DND-41 (cell line): Measurements from ENCODE around the gene PRM3.
A peak's percentile ranks its signal among the peaks of the same experiment; 100 is the strongest.

Experiments used
- ATAC-seq: fragments of 200-7000 bp; cut with Tn5 transposase; 3 replicates; pipeline ENCODE4 v1.9.1; 2021; ENCODE audit warnings: low read depth; ENCODE audit not compliant: insufficient read depth
- DNase-seq: peaks from one replicate; pipeline ENCODE4 v3.0.0-alpha.2; 2020
- H2AFZ ChIP-seq: 2 replicates; pipeline ENCODE4 v1.6.0; 2012; ENCODE audit warnings: low read depth, low read length
- H3K27ac ChIP-seq: 2 replicates; pipeline ENCODE4 v1.5.1; 2012; ENCODE audit warnings: low read length, inconsistent platforms
- H3K27me3 ChIP-seq: fragments of 200-600 bp; sonication (generic); 2 replicates; pipeline ENCODE4 v1.6.0; 2012; ENCODE audit warnings: low read length, mild to moderate bottlenecking, inconsistent platforms; ENCODE audit not compliant: insufficient read depth, poor library complexity
- H3K36me3 ChIP-seq: 2 replicates; pipeline ENCODE4 v1.5.1; 2012; ENCODE audit warnings: low read length, inconsistent platforms; ENCODE audit not compliant: insufficient read depth
- H3K4me1 ChIP-seq: 2 replicates; pipeline ENCODE4 v1.5.1; 2012; ENCODE audit warnings: mild to moderate bottlenecking, low read length; ENCODE audit not compliant: insufficient read depth
- H3K4me2 ChIP-seq: 2 replicates; pipeline ENCODE4 v1.6.0; 2012; ENCODE audit warnings: mild to moderate bottlenecking, moderate library complexity, low read length, inconsistent platforms; ENCODE audit not compliant: insufficient read depth
- H3K4me3 ChIP-seq, 2 experiments: fragments of 200-600 bp in 1 of 2; shearing (Covaris generic) in 1 of 2; 2 replicates each; pipeline ENCODE4 v1.5.1; 2012 to 2016; ENCODE audit warnings: inconsistent platforms in 2 of 2, low read length in 2 of 2, mild to moderate bottlenecking in 2 of 2, low read depth in 1 of 2, moderate library complexity in 1 of 2
- H3K79me2 ChIP-seq: 2 replicates; pipeline ENCODE4 v1.6.0; 2012; ENCODE audit warnings: low read length, inconsistent platforms; ENCODE audit not compliant: insufficient read depth
- H3K9ac ChIP-seq: 2 replicates; pipeline ENCODE4 v1.6.0; 2012; ENCODE audit warnings: low read depth, mild to moderate bottlenecking, inconsistent platforms, low read length, moderate library complexity
- H3K9me3 ChIP-seq: 2 replicates; pipeline ENCODE4 v1.5.1; 2012; ENCODE audit warnings: low read length, moderate library complexity, mild to moderate bottlenecking, inconsistent platforms; ENCODE audit not compliant: insufficient read depth, severe bottlenecking
- H4K20me1 ChIP-seq: 2 replicates; pipeline ENCODE4 v1.6.0; 2012; ENCODE audit warnings: low read length; ENCODE audit not compliant: insufficient read depth
- CTCF ChIP-seq: IDR thresholded peaks from 2 replicates; pipeline ENCODE4 v1.5.1; 2012; ENCODE audit warnings: borderline replicate concordance, low read length, moderate library complexity, mild to moderate bottlenecking; ENCODE audit not compliant: poor library complexity, severe bottlenecking; ENCODE audit errors: extremely low read depth
- EZH2 ChIP-seq: IDR thresholded peaks from 3 replicates; pipeline ENCODE4 v1.6.1; 2012; ENCODE audit warnings: borderline replicate concordance, low read depth, mild to moderate bottlenecking, moderate library complexity, low read length, inconsistent platforms; ENCODE audit not compliant: severe bottlenecking

PRM3 gene

GRCh38 chr16:11313493-11314308 is 40.3 kb upstream of the PRM3 start:
- H3K4me1 ChIP-seq = peaks cover 40% of the 10 kb centered on the region
- H2AFZ ChIP-seq = no peak overlapping the region
- H3K27ac ChIP-seq = no peak overlapping the region
- no peaks in the 10 kb centered on the region for H3K27me3 ChIP-seq
- no peaks in the 10 kb centered on the region for H3K79me2 ChIP-seq
- TF ChIP-seq CTCF = no peak
- TF ChIP-seq EZH2 = no peak
- H3K4me2 ChIP-seq = no peak overlapping the region
- no peak overlapping the region for H3K9ac ChIP-seq
- ATAC-seq = no peak
- no peak overlapping the region for H3K4me3 ChIP-seq
- H4K20me1 ChIP-seq = 0 out of 2 replicates have a peak, but pooled peaks cover 2% of the 10 kb centered on the region
- no peaks in the 10 kb centered on the region for H3K9me3 ChIP-seq
- no peak for DNase-seq
- H3K36me3 ChIP-seq = no peaks in the 10 kb centered on the region

DNA sequence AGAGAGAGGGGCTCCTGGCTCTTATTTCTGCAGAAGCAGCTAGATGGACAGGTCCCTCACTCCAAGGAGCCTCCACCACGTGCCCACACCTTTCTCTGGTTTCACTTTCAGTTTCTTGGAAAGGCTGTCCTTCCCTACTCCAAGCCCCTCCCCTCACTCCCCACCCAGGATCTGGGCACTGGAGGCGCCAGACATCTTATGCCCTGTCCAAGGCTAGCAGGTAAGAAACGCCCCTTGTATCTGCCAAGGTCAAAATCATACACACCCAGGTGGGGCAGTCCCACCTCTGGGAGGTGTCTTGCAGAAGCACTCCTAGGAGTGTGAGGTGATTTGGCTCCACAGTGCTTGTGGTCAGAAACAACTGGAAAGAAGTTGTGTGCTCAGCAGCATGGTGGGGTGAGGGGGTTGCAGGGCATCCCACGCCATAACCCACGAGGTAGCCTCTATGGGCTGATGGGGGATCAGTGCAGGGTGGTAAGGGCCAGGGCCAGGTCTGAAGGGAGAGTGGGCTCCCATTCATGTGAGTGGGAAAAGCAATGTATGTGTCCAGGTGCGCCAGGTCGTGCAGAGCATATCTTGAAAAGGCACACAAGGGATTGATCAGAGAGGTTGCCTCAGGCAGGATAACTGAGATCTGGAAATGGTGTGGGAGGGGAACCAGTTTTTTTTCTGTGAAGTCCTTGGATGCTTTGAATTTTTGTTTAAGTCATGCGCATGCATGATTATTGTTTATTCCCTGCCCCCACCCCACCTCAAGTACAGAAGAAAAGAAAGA is 39.5 kb upstream of the PRM3 start:
- peak overlapping the region; percentile 52 for H3K4me2 ChIP-seq
- H3K36me3 ChIP-seq = no peaks in the 10 kb centered on the region
- peak overlapping the region; percentile 66 for H3K27ac ChIP-seq
- H3K79me2 ChIP-seq = no peaks in the 10 kb centered on the region
- H3K9me3 ChIP-seq = no peaks in the 10 kb centered on the region
- ATAC-seq (peak; percentile 80), DNase-seq (peak; percentile 79)
- no peaks in the 10 kb centered on the region for H3K27me3 ChIP-seq
- H3K4me3 ChIP-seq = peak overlapping the region in 1 of 2 experiments; percentile 33; a peak in 1 of 4 replicates
- peaks cover 46% of the 10 kb centered on the region for H3K4me1 ChIP-seq
- 0 out of 2 replicates have a peak, but pooled peaks cover 2% of the 10 kb centered on the region for H4K20me1 ChIP-seq
- TF ChIP-seq EZH2 (no peak), CTCF (no peak)
- H2AFZ ChIP-seq = peak overlapping the region; percentile 68
- no peak overlapping the region; the same call in 1 of the 2 replicates for H3K9ac ChIP-seq

GRCh38 chr16:11310997-11311561 is 37.6 kb upstream of the PRM3 start:
- peak overlapping the region; percentile 44 for H3K27ac ChIP-seq

More at GRCh38 chr16:11310997-11311561, 37.6 kb upstream of the PRM3 start:
- H3K4me3 ChIP-seq = no peak overlapping the region
- ATAC-seq (0 out of 3 replicates have a peak, but pooled peaks have one; percentile 29), DNase-seq (peak; percentile 50)
- H3K4me1 ChIP-seq = peaks cover 46% of the 10 kb centered on the region
- H3K36me3 ChIP-seq = no peaks in the 10 kb centered on the region
- no peaks in the 10 kb centered on the region for H3K79me2 ChIP-seq
- H3K4me2 ChIP-seq = no peak overlapping the region
- no peaks in the 10 kb centered on the region for H3K27me3 ChIP-seq
- H2AFZ ChIP-seq = no peak overlapping the region
- H3K9ac ChIP-seq = no peak overlapping the region
- 0 out of 2 replicates have a peak, but pooled peaks cover under 1% of the 10 kb centered on the region for H4K20me1 ChIP-seq
- no peak for TF ChIP-seq EZH2
- no peaks in the 10 kb centered on the region for H3K9me3 ChIP-seq
